HFFc6 (cell line): ENCODE data around the gene GALNT17. TPM values are rescaled to one million over a fixed set of nuclear protein-coding genes. Genes with fewer than 3 reads are reported as not detected.

Source experiments
- DNase-seq: peaks from one replicate; pipeline ENCODE4 v3.0.0-alpha.2; 2018
- H3K27ac Mint-ChIP-seq: 2 replicates; pipeline ENCODE4 v1.8.0; 2020; ENCODE audit warnings: mild to moderate bottlenecking, mixed read lengths
- H3K27me3 Mint-ChIP-seq: 2 replicates; pipeline ENCODE4 v1.8.0; 2021; ENCODE audit warnings: mild to moderate bottlenecking, moderate library complexity, mixed read lengths; ENCODE audit not compliant: insufficient read depth
- H3K36me3 Mint-ChIP-seq: 2 replicates; pipeline ENCODE4 v1.8.0; 2021; ENCODE audit warnings: low read depth, mixed read lengths
- H3K4me1 Mint-ChIP-seq: 2 replicates; pipeline ENCODE4 v1.8.0; 2020; ENCODE audit warnings: low read depth, mixed read lengths
- H3K4me3 Mint-ChIP-seq: 2 replicates; pipeline ENCODE4 v1.8.0; 2020; ENCODE audit warnings: mild to moderate bottlenecking, moderate library complexity, mixed read lengths
- H3K9me3 Mint-ChIP-seq: 2 replicates; pipeline ENCODE4 v1.8.0; 2020; ENCODE audit warnings: mild to moderate bottlenecking, mixed read lengths
- CTCF ChIP-seq: fragments of 200-600 bp; sonication (generic); IDR thresholded peaks from 2 replicates; pipeline ENCODE4 v1.5.0; 2021; ENCODE audit warnings: antibody characterized with exemption, mild to moderate bottlenecking
- total RNA-seq, 6 experiments: library from RNA; stranded (reverse); fragmentation: NEBNext Ultra II Directional; extraction: Animal tissue kit (Norgen Biotek cat#: 25700); gene quantifications; 2 replicates in 1 of 6; 3 replicates in 5 of 6; pipeline ENCODE4 v1.2.3, GENCODE V29; 2021

The GALNT17 gene
- total RNA-seq, 6 experiments from 2014 or later, result not detected

DNA sequence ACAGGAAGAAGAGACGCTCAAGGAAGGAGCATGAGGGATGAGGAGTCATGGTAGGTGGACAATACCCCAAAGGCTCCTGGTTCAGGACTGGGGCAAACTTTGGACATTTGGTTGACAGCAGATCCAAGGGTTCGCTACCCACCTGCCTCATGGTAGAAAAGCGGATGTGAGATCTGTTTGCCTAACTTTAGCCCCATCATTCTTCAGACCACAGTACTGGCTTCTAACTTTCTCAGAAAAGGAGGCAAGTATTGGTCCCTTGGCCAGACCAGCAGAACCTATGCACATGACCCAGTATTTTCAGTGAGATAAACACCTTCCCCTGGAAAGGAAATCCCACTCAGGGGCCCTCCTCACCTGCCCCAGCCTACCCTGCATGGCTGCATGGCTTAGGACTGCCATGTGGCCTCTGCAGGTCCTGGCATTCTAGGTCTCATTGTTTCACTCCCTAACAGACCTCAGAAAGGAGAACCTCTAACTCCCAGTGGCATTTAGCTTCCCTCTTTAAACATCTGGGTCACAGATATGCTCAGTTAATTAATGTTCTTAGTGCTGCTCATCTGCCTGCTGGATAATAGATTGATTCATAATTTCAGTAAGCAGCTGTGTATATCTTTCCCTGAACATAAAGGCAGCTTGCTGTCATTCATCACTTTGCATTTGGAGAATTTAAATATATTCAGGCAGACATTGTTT, 574.1 kb downstream of the GALNT17 start:
- Mint-ChIP-seq H3K27me3 (no peaks in the 10 kb centered on the region), H3K4me3 (no peak overlapping the region), H3K9me3 (peaks cover 56% of the 10 kb centered on the region), H3K36me3 (0 out of 2 replicates have a peak, but pooled peaks cover 4% of the 10 kb centered on the region), H3K4me1 (no peaks in the 10 kb centered on the region), H3K27ac (no peak overlapping the region)
- DNase-seq, result no peak
- TF ChIP-seq CTCF, result no peak

DNA sequence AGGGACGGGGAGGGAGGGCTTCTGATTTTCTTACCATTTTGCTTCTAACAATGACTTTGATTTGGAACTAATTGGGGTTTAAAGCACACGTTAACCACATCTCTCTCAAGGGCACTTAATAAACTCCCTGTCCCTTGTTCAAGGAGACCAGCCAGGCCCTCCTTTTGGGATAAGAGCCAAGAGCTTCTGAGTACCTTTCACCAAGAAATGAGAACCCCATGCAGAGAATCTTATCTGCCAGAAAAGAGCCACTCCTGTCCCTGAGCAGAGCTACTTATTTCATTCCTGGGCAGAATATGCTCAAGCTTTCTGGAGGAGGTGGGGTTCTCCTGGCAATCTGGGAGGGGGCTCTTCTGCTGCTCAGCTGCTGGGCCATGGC, 574.6 kb downstream of the GALNT17 start:
- H3K36me3 Mint-ChIP-seq, result peaks cover 4% of the 10 kb centered on the region; the same call in 1 of the 2 replicates
- no peak for TF ChIP-seq CTCF
- H3K4me1 Mint-ChIP-seq, result no peaks in the 10 kb centered on the region

GRCh38 chr7:71707041-71707440, 575.1 kb downstream of the GALNT17 start:
- no peak for TF ChIP-seq CTCF
- Mint-ChIP-seq H3K36me3 (peaks cover 4% of the 10 kb centered on the region; the same call in 1 of the 2 replicates), H3K9me3 (peaks cover 64% of the 10 kb centered on the region), H3K27ac (no peak overlapping the region), H3K4me1 (no peaks in the 10 kb centered on the region), H3K27me3 (no peaks in the 10 kb centered on the region), H3K4me3 (no peak overlapping the region)
- DNase-seq, result no peak

More for the DNA sequence above, 574.6 kb downstream of the GALNT17 start:
- Mint-ChIP-seq H3K27ac (no peak overlapping the region), H3K4me3 (no peak overlapping the region), H3K9me3 (peaks cover 60% of the 10 kb centered on the region), H3K27me3 (no peaks in the 10 kb centered on the region)
- DNase-seq, result no peak

DNA sequence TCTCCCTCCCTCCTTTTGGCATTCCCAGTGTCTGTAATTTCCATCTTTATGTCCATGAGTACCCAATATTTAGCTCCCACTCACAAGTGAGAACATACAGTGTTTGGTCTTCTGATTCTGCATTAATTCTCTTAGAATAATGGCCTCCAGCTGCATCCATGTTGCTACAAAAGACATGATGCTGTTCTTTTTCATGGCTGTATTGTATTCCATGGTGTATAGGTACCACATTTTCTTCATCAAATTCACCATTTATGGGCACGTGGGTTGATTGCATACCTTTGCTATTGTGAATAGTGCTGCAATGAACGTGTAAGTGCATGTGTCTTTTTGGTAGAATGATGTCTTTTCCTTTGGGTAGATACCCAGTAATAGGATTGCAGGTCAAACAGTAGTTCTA, 576.8 kb downstream of the GALNT17 start:
- no peak for TF ChIP-seq CTCF
- DNase-seq, result no peak
- Mint-ChIP-seq H3K4me3 (no peak overlapping the region), H3K27ac (no peak overlapping the region), H3K9me3 (peaks cover 60% of the 10 kb centered on the region), H3K36me3 (peaks cover 4% of the 10 kb centered on the region; the same call in 1 of the 2 replicates), H3K4me1 (no peaks in the 10 kb centered on the region), H3K27me3 (no peaks in the 10 kb centered on the region)

- Mint-ChIP-seq H3K36me3 (peaks cover 2% of the 10 kb centered on the region; the same call in 1 of the 2 replicates), H3K27me3 (no peaks in the 10 kb centered on the region), H3K4me1 (no peaks in the 10 kb centered on the region), H3K27ac (no peak overlapping the region), H3K9me3 (peaks cover 57% of the 10 kb centered on the region), H3K4me3 (no peak overlapping the region)
- DNase-seq, result no peak
- TF ChIP-seq CTCF, result no peak
These were observed 578.5 kb downstream of the GALNT17 start for GRCh38 chr7:71710442-71710841.
